Subcutaneous abdominal adipose tissue (tissue), 5 donors: ENCODE measurements around the gene MSANTD2.

ENCODE experiments used
- H3K27ac ChIP-seq: one replicate; pipeline ENCODE4 v1.7.0; 2013; ENCODE audit warnings: low read depth, mild to moderate bottlenecking, inconsistent platforms, low read length, moderate library complexity
- H3K27me3 ChIP-seq, 5 donors: one replicate each; pipeline ENCODE4 v1.7.0; 2013; ENCODE audit warnings: low read length in 5 of 5, inconsistent platforms in 1 of 5; ENCODE audit not compliant: control insufficient read depth in 5 of 5, insufficient read depth in 4 of 5
- H3K36me3 ChIP-seq, 5 donors: one replicate each; pipeline ENCODE4 v1.7.0; 2013; ENCODE audit warnings: low read length in 5 of 5; ENCODE audit not compliant: control insufficient read depth in 5 of 5, insufficient read depth in 5 of 5
- H3K4me1 ChIP-seq, 5 donors: one replicate each; pipeline ENCODE4 v1.7.0; 2013; ENCODE audit warnings: low read length in 5 of 5, mild to moderate bottlenecking in 3 of 5, moderate library complexity in 1 of 5; ENCODE audit not compliant: control insufficient read depth in 5 of 5, insufficient read depth in 5 of 5
- H3K4me3 ChIP-seq, 5 donors: one replicate each; pipeline ENCODE4 v1.7.0; 2013; ENCODE audit warnings: low read length in 5 of 5, low read depth in 1 of 5
- H3K9ac ChIP-seq, 5 donors: one replicate each; pipeline ENCODE4 v1.7.0; 2013; ENCODE audit warnings: low read length in 5 of 5, mild to moderate bottlenecking in 4 of 5, moderate library complexity in 3 of 5
- H3K9me3 ChIP-seq, 5 donors: one replicate each; pipeline ENCODE4 v1.7.0; 2013; ENCODE audit warnings: low read length in 5 of 5; ENCODE audit not compliant: control insufficient read depth in 5 of 5
- donor health status: healthy.
- donor health status: healthy.
- donor health status: healthy.
- donor health status: healthy.
- donor health status: healthy.

Gene MSANTD2

DNA sequence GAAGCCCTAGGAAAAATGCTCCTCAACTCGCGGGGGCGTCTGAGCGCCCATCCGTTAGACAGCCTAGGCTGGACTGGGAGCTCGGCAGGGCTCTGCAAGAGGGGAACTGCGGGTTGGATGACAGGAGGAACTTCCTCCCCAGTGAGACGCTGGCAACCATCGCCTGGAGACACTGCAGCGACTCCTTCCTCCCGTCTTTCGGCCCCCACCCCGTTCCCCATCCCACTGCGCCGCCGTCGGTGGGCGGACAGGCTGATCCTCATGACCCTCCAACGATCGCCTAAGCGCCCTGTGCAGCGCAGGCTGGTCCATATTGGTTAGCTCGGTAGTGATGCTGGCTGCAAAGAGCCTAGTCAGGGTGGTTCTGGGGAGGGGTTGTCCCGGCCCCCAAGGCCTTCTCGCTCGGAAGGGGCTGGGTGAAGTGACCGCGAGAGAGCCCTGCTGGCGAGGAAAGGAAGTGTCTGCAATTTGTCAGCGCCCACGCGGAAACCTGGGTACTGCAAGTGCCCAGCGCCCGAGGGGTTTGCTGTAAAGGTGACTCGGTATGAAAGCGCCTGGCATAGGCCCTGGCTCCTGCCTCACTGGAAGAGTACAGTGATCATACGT, 59.8 kb downstream of the MSANTD2 start:
- Histone ChIP-seq H3K9me3 (no peaks in the 10 kb centered on the region), H3K27me3 (peaks cover 13 to 30% (median 23%) of the 10 kb centered on the region in 5 donors), H3K27ac (no peak overlapping the region), H3K9ac (peak overlapping the region in 1 of 5 donors; percentile 2), H3K4me1 (peaks cover 2 to 18% (median 17%) of the 10 kb centered on the region in 5 donors), H3K36me3 (no peaks in the 10 kb centered on the region), H3K4me3 (peak overlapping the region in 4 of 5 donors; percentile 62 to 64 (median 64))

GRCh38 chr11:124739479-124740276, 60.5 kb downstream of the MSANTD2 start, which contains the start of gene NRGN:
Gene NRGN, plus strand, starts transcription at chr11:124739942. Its CDS starts 143 bp downstream, at chr11:124740085.
- peaks cover 2 to 18% (median 17%) of the 10 kb centered on the region in 5 donors for H3K4me1 ChIP-seq
- H3K9ac ChIP-seq = peak within 1 kb of the TSS in 1 of 5 donors; percentile 2
- H3K4me3 ChIP-seq = peak within 1 kb of the TSS; percentile 38 to 64 (median 63)
- H3K9me3 ChIP-seq = no peaks in the 10 kb centered on the region
- H3K27ac ChIP-seq = no peak within 1 kb of the TSS
- peaks cover 9 to 25% (median 19%) of the 10 kb centered on the region in 5 donors for H3K27me3 ChIP-seq
- no peaks in the 10 kb centered on the region for H3K36me3 ChIP-seq

GRCh38 chr11:124738713-124739478, 61.3 kb downstream of the MSANTD2 start:
- Histone ChIP-seq H3K4me1 (peaks cover 2 to 18% (median 17%) of the 10 kb centered on the region in 5 donors), H3K27me3 (peaks cover 9 to 25% (median 17%) of the 10 kb centered on the region in 5 donors), H3K9me3 (no peaks in the 10 kb centered on the region), H3K4me3 (peak overlapping the region in 4 of 5 donors; percentile 38 to 64 (median 54)), H3K9ac (no peak overlapping the region), H3K36me3 (no peaks in the 10 kb centered on the region), H3K27ac (no peak overlapping the region)

DNA sequence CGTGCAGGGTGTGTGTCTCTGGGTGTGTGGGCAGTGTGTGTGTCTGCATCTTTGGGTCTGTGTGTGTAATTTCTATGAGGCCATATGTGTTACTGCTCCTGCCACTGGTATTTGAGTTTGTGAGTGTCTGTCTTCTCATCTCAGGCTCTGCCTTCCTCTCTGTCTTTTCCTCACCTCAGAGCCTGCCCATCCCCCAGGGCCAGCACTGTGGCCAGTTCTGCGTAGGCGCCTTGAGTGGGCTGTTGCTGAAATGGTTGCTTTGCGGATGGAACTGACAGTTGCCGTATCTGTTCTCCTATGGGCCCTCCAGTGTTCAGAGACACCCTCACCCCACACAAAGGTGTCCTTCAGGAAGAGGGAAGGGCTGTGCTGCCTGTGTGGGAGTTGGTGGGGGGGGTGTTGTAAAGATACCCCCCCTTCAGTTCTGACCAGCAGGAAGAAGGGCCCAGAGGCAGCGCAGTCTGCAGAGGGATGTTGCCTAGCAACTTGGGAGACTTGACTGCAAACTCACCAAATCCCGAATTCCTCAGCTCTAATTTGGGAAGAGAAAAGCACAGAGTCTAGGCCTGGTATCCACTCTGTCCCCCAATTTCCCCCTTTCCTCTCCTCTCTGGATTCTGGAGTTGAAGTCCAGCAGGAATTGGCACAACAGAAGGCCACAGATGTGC, 62.4 kb downstream of the MSANTD2 start:
- no peak overlapping the region for H3K9ac ChIP-seq
- H3K9me3 ChIP-seq = no peaks in the 10 kb centered on the region
- H3K36me3 ChIP-seq = no peaks in the 10 kb centered on the region
- no peak overlapping the region for H3K4me3 ChIP-seq
- H3K27me3 ChIP-seq = peaks cover 6 to 22% (median 16%) of the 10 kb centered on the region in 5 donors
- H3K27ac ChIP-seq = no peak overlapping the region
- H3K4me1 ChIP-seq = peaks cover 2 to 18% (median 17%) of the 10 kb centered on the region in 5 donors

- Histone ChIP-seq H3K36me3 (no peaks in the 10 kb centered on the region), H3K27ac (no peak overlapping the region), H3K9me3 (no peaks in the 10 kb centered on the region), H3K4me1 (peaks cover 2 to 18% (median 17%) of the 10 kb centered on the region in 5 donors), H3K9ac (no peak overlapping the region), H3K27me3 (peaks cover 1 to 19% (median 10%) of the 10 kb centered on the region in 5 donors), H3K4me3 (no peak overlapping the region)
Observed at GRCh38 chr11:124736736-124737135, 63.5 kb downstream of the MSANTD2 start.

- H3K27ac ChIP-seq = no peak overlapping the region
- H3K9me3 ChIP-seq = no peaks in the 10 kb centered on the region
- H3K9ac ChIP-seq = no peak overlapping the region
- H3K4me1 ChIP-seq = peaks cover 0 to 2% (median 0%) of the 10 kb centered on the region in 5 donors
- H3K36me3 ChIP-seq = no peaks in the 10 kb centered on the region
- no peaks in the 10 kb centered on the region for H3K27me3 ChIP-seq
- no peak overlapping the region for H3K4me3 ChIP-seq
Observed at GRCh38 chr11:124732230-124732629, 68.0 kb downstream of the MSANTD2 start.

DNA sequence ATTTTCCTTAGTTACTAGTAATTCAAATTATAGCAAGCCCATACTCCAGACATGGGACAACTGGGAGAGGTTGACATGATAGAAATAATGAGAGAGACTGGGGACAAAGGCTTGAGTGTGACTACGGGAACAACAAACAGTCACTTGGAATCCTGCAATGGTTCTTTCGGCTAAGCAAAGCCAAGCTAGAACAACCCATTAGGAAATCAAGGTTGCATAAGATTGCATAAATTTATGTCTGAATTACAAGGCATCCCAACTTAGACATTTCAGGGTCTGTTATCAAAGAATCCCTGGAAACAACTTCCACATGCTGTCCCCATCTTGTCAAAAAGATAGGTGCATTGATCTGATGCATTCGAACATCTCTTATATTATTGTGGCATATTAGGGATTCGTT, 70.6 kb downstream of the MSANTD2 start:
- Histone ChIP-seq H3K4me3 (no peak overlapping the region), H3K9ac (no peak overlapping the region), H3K36me3 (no peaks in the 10 kb centered on the region), H3K9me3 (no peaks in the 10 kb centered on the region), H3K4me1 (peaks cover 0 to 15% (median 12%) of the 10 kb centered on the region in 5 donors), H3K27me3 (peaks cover 0 to 8% (median 3%) of the 10 kb centered on the region in 5 donors), H3K27ac (no peak overlapping the region)

- no peak overlapping the region for H3K4me3 ChIP-seq
- no peak overlapping the region for H3K27ac ChIP-seq
- peaks cover 3 to 19% (median 11%) of the 10 kb centered on the region in 5 donors for H3K27me3 ChIP-seq
Observed at GRCh38 chr11:124728134-124728533, 72.1 kb downstream of the MSANTD2 start.

GRCh38 chr11:124727474-124727873, 72.7 kb downstream of the MSANTD2 start:
- Histone ChIP-seq H3K27me3 (peaks cover 3 to 25% (median 13%) of the 10 kb centered on the region in 5 donors), H3K4me1 (peaks cover 0 to 15% (median 12%) of the 10 kb centered on the region in 5 donors), H3K9me3 (no peaks in the 10 kb centered on the region), H3K27ac (no peak overlapping the region), H3K4me3 (no peak overlapping the region), H3K9ac (no peak overlapping the region), H3K36me3 (no peaks in the 10 kb centered on the region)

More at GRCh38 chr11:124728134-124728533, 72.1 kb downstream of the MSANTD2 start:
- H3K9me3 ChIP-seq = no peaks in the 10 kb centered on the region
- peaks cover 0 to 15% (median 12%) of the 10 kb centered on the region in 5 donors for H3K4me1 ChIP-seq
- H3K9ac ChIP-seq = no peak overlapping the region
- H3K36me3 ChIP-seq = no peaks in the 10 kb centered on the region
